ENCODE data around the gene MDC1. TPM values are rescaled to one million over a fixed set of nuclear protein-coding genes. Genes with fewer than 3 reads are reported as not detected.

MDC1 gene
- polyA plus RNA-seq, 5 donors, result 38.7 to 55.3 (median 44.5) TPM

- no peak for DNase-seq
These were observed 31.1 kb upstream of the MDC1 start for GRCh38 chr6:30747902-30748769.

GRCh38 chr6:30747300-30747687 is 30.2 kb upstream of the MDC1 start:
- no peak for DNase-seq

- DNase-seq, result peak; percentile 86 to 87
These were observed 27.1 kb upstream of the MDC1 start, which contains the start of gene IER3 for GRCh38 chr6:30744054-30744805. Gene IER3 (minus strand): TSS chr6:30744547. CDS start chr6:30744518, 29 bp downstream.

- peak in 1 of 2 donors; percentile 41 for DNase-seq
These were observed 26.3 kb upstream of the MDC1 start for GRCh38 chr6:30743099-30744053.

GRCh38 chr6:30742316-30743098 is 25.4 kb upstream of the MDC1 start, which contains the start of gene FLOT1:
Gene FLOT1 (minus strand): TSS chr6:30742687. CDS start chr6:30742189, 498 bp downstream.
- DNase-seq, result peak; percentile 91 to 92

- DNase-seq, result no peak
These were observed 24.8 kb upstream of the MDC1 start for GRCh38 chr6:30741789-30742315.

GRCh38 chr6:30741063-30741779 is 24.1 kb upstream of the MDC1 start:
- DNase-seq, result no peak

- no peak for DNase-seq
These were observed 23.4 kb upstream of the MDC1 start for GRCh38 chr6:30740540-30740870.

- DNase-seq, result no peak
These were observed 21.5 kb upstream of the MDC1 start for GRCh38 chr6:30738532-30738931.

- DNase-seq, result no peak
These were observed 18.7 kb upstream of the MDC1 start for GRCh38 chr6:30735668-30736314.

GRCh38 chr6:30732237-30732943 is 15.3 kb upstream of the MDC1 start:
- DNase-seq, result no peak

GRCh38 chr6:30730601-30731435 is 13.7 kb upstream of the MDC1 start:
- no peak for DNase-seq

- no peak for DNase-seq
These were observed 11.0 kb upstream of the MDC1 start for GRCh38 chr6:30727920-30728553.

GRCh38 chr6:30726506-30727413 is 9.7 kb upstream of the MDC1 start:
- no peak for DNase-seq

- DNase-seq, result no peak
These were observed 8.8 kb upstream of the MDC1 start for GRCh38 chr6:30725713-30726505.

Measured in right lung (tissue), 5 donors.